ENCODE results near the gene TMEM14B.

DNA sequence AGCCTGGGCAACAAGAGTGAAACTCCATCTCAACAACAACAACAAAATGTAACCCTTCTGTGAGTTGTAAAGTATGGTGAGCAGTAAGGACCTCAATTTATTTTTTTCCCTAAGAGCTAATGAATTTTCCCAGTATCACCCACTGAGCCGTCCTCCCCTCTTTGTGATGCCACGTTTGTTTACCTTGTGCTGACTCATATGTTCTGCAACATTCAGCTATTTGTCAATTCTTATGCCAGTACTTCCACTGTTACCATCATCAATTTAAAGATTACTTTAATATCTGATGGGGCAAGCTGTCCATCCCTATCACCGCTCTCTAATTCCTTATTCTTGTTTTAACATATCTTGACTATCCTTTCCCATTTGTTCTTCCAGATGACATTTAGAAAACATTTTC is 53.2 kb downstream of the TMEM14B start:
- TF ChIP-seq, protein P1, sequence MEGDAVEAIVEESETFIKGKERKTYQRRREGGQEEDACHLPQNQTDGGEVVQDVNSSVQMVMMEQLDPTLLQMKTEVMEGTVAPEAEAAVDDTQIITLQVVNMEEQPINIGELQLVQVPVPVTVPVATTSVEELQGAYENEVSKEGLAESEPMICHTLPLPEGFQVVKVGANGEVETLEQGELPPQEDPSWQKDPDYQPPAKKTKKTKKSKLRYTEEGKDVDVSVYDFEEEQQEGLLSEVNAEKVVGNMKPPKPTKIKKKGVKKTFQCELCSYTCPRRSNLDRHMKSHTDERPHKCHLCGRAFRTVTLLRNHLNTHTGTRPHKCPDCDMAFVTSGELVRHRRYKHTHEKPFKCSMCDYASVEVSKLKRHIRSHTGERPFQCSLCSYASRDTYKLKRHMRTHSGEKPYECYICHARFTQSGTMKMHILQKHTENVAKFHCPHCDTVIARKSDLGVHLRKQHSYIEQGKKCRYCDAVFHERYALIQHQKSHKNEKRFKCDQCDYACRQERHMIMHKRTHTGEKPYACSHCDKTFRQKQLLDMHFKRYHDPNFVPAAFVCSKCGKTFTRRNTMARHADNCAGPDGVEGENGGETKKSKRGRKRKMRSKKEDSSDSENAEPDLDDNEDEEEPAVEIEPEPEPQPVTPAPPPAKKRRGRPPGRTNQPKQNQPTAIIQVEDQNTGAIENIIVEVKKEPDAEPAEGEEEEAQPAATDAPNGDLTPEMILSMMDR (IDR thresholded peaks at IDR 0.05; ENCODE audit: extremely low read depth in 1 of 2, insufficient read depth in 1 of 2, low read depth in 1 of 2, low read length in 2 of 2): no peak
- no peak for TF ChIP-seq MYC (IDR thresholded peaks at IDR 0.05; ENCODE audit: low read depth, low read length)
